Measurements from ENCODE around the gene FREY1.

Gene FREY1

GRCh38 chr11:45870706-45871105 is 36.4 kb downstream of the FREY1 start:
- DNase-seq (ENCODE audit: low read depth in 2 of 2), result no peak

- no peak for DNase-seq (ENCODE audit: low read depth in 2 of 2)
These were observed 37.5 kb downstream of the FREY1 start for GRCh38 chr11:45869551-45869950.

- DNase-seq (ENCODE audit: low read depth in 2 of 2), result no peak
These were observed 43.0 kb downstream of the FREY1 start for GRCh38 chr11:45864041-45864440.

- no peak for DNase-seq (ENCODE audit: low read depth in 2 of 2)
These were observed 46.1 kb downstream of the FREY1 start for GRCh38 chr11:45860764-45861510.

GRCh38 chr11:45860348-45860747 is 46.7 kb downstream of the FREY1 start:
- DNase-seq (ENCODE audit: low read depth in 2 of 2), result no peak

DNA sequence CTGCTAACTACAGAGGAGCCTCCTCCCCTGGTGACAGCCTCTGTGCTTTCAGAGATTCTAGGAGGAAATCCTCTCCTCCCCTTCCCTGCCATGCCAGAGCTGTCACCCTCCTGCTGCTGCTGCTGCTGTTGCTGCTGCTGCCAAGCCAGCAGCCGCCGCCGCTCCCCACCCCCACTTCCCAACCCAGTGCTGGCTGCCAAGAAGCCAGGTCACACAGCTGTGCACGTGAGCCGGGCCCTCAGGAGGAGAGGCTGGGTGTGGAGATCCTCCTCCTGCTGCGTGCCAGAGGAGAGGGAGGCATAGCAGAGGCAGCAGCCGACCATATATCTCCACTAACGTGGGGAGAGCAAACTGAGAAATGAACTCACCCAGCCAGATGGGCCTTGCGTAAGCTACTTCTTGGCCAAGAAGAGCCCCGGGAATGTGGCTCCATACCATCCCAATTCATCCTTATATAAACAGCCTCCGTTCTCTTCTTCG is 47.4 kb downstream of the FREY1 start:
- no peak for DNase-seq (ENCODE audit: low read depth in 2 of 2)

DNA sequence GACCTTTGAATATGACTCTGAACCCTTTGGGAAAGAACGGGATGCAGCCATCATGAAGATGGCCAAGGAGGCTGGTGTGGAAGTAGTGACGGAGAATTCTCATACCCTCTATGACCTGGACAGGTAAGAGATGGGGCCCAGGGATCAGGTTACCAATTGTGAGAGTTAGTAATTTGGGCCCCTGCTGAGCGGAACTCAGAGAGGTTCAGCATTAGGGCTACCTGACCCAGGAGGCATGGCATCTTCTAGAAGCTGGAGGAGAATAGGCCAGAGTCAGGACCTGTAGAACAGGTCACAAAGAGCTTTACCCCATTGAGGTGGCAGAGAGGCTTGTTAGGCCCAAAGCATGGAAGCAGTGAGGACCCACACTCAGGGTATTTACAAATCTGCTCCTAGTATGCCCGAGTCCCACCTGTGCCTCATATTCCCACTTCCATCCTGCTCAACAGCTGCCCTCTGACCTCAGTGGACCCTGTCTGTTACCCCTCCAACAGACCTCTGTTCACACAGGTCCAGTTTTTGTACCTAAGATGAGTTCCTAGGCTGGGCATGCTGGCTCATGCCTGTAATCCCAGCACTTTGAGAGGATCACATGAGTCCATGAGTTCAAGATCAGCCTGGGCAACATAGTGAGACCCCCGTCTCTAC is 48.2 kb downstream of the FREY1 start:
- no peak for DNase-seq (ENCODE audit: low read depth in 2 of 2)

DNA sequence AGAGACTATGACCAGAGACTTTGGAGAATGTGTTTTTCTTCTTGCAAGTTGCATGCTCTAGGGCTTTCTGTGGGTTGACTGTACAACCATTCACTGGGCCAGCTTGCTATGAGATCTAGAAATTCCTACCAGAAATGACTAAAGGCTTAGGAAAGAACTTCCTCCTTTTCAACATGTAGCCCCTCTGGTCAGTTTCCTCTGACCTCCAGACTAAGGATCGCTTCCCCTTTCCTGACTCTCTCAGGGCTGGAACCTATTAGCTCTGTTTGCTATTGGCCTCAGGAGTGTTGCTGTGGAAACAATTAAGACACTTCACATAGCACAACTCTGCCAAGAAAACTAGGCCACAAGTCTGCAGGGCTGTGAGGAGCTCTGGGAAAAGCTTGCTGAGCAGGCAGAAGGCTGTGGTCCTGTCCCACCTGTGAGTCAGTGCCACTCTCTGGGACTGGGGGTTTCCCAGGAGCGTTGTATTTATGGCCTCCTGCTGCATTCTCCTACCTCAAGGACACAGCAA is 49.1 kb downstream of the FREY1 start:
- no peak for DNase-seq (ENCODE audit: low read depth in 2 of 2)
